ENCODE results near the gene TRPM5. TPM values are rescaled to one million over a fixed set of nuclear protein-coding genes. Genes with fewer than 3 reads are reported as not detected.

Gene TRPM5
- total and polyA plus RNA-seq, 2 of the 4 experiments (the other 2 are of a cell fraction), result not detected

DNA sequence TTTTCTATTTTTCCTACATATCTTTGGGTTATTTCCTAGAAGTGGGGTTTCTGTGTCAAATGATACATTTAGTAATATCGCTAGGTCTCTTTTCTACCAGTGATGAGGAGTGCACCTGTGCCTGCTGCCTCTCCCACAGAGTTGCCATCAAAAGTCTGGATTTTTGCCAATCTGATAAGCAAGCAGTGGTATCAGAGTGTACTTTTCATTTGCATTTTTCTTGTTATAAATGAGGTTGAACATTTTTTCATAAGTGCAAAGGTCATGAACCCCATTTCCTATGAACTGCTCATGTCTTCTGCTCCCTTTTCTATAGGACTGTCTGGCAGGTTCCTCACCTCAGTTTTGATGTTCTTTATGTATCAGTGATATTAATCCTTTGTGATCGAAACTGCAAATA, 1.7 kb downstream of the TRPM5 start:
- H3K4ac ChIP-seq (ENCODE audit: low read depth, low read length), result no peak overlapping the region
- no peak overlapping the region for H3K27ac ChIP-seq (ENCODE audit: insufficient read depth, low read length)
- no peaks in the 10 kb centered on the region for H4K20me1 ChIP-seq (ENCODE audit: insufficient read depth, low read length)
- H3K23ac ChIP-seq (ENCODE audit: low read depth, low read length), result no peak overlapping the region
- no peaks in the 10 kb centered on the region for H3K9me1 ChIP-seq (ENCODE audit: insufficient read depth, low read length)
- H2BK120ac ChIP-seq (ENCODE audit: low read depth, low read length), result no peak overlapping the region
- WGBS, 2 experiments (ENCODE audit: extremely low coverage in 2 of 2, insufficient read length in 1 of 2), result no CpG with 5 or more reads among the region's 2 CpGs
- no peaks in the 10 kb centered on the region; the same call in 1 of the 2 replicates for H3K9me3 ChIP-seq (ENCODE audit: control insufficient read depth, insufficient read depth, low read length)
- H2AFZ ChIP-seq (replicated peaks; ENCODE audit: low read length, poor library complexity), result no peak overlapping the region
- H3K56ac ChIP-seq (ENCODE audit: extremely low read depth, insufficient read depth, low read length), result no peak overlapping the region
- ChIA-PET POLR2A (ENCODE audit: unreplicated experiment) (no interaction called here), CTCF (no interaction called here)
- no peaks in the 10 kb centered on the region for H3K36me3 ChIP-seq (ENCODE audit: control insufficient read depth, insufficient read depth, low read length)
- H2BK15ac ChIP-seq (ENCODE audit: low read depth, low read length), result no peak overlapping the region
- H3K79me1 ChIP-seq (ENCODE audit: low read depth in 1 of 2, low read length in 2 of 2), result no peaks in the 10 kb centered on the region
- dilution Hi-C loops (cut with HindIII; ENCODE audit: low sequenced_read_pairs, unreplicated experiment) (no loop called here), in situ Hi-C loops (cut with MboI; ENCODE audit: low sequenced_read_pairs) (no loop called here), intact Hi-C loops (cut with micrococcal nuclease) (no loop called here)
- no peak overlapping the region for H4K91ac ChIP-seq (ENCODE audit: insufficient read depth, low read depth, low read length)
- no peak overlapping the region for H2AK9ac ChIP-seq (replicated peaks; ENCODE audit: low read depth, low read length, poor library complexity)
- H2BK5ac ChIP-seq (ENCODE audit: low read depth, low read length, poor library complexity, severe bottlenecking), result no peak overlapping the region
- H3K14ac ChIP-seq (replicated peaks; ENCODE audit: low read depth, low read length), result no peak overlapping the region
- no peak overlapping the region for H2BK20ac ChIP-seq (ENCODE audit: low read depth, low read length)
- H3K4me1 ChIP-seq (ENCODE audit: control insufficient read depth, insufficient read depth, low read length), result no peaks in the 10 kb centered on the region
- ATAC-seq (ENCODE audit: low read depth) (no peak), DNase-seq (no peak)
- H3K9ac ChIP-seq (ENCODE audit: low read depth, low read length), result no peak overlapping the region
- BruUV-seq (replicated peaks), result no TSS peak
- no peak overlapping the region for H3K4me3 ChIP-seq (ENCODE audit: insufficient read depth, low read depth, low read length)
- H3K4me2 ChIP-seq (ENCODE audit: low read depth, low read length), result no peak overlapping the region
- no peak overlapping the region for H2AK5ac ChIP-seq (ENCODE audit: low read depth, low read length)
- no peak for TF ChIP-seq RCOR1 (IDR thresholded peaks at IDR 0.05; ENCODE audit: insufficient replicate concordance, low read length)
- no peak for TF ChIP-seq RFX5 (IDR thresholded peaks at IDR 0.05; ENCODE audit: low read depth, low read length)
- no peak for TF ChIP-seq USF2 (IDR thresholded peaks at IDR 0.05; ENCODE audit: low read depth, low read length)
- TF ChIP-seq SMC3 (IDR thresholded peaks at IDR 0.05; ENCODE audit: low read depth, low read length), result no peak
- TF ChIP-seq, protein P1, sequence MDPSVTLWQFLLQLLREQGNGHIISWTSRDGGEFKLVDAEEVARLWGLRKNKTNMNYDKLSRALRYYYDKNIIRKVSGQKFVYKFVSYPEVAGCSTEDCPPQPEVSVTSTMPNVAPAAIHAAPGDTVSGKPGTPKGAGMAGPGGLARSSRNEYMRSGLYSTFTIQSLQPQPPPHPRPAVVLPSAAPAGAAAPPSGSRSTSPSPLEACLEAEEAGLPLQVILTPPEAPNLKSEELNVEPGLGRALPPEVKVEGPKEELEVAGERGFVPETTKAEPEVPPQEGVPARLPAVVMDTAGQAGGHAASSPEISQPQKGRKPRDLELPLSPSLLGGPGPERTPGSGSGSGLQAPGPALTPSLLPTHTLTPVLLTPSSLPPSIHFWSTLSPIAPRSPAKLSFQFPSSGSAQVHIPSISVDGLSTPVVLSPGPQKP (IDR thresholded peaks at IDR 0.05; ENCODE audit: borderline replicate concordance, low read depth, low read length), result no peak
- no peak for TF ChIP-seq RAD21 (IDR thresholded peaks at IDR 0.05; ENCODE audit: low read length)
- no peak overlapping the region for H4K5ac ChIP-seq (ENCODE audit: low read depth, low read length)
- H4K8ac ChIP-seq (ENCODE audit: low read depth in 2 of 2, low read length in 2 of 2), result no peak overlapping the region
- peaks cover 37% of the 10 kb centered on the region for H3K27me3 ChIP-seq (ENCODE audit: control insufficient read depth, insufficient read depth, low read length)
- H3K18ac ChIP-seq (ENCODE audit: low read depth, low read length), result no peak overlapping the region
